ENCODE measurements around the gene EIPR1.

DNA sequence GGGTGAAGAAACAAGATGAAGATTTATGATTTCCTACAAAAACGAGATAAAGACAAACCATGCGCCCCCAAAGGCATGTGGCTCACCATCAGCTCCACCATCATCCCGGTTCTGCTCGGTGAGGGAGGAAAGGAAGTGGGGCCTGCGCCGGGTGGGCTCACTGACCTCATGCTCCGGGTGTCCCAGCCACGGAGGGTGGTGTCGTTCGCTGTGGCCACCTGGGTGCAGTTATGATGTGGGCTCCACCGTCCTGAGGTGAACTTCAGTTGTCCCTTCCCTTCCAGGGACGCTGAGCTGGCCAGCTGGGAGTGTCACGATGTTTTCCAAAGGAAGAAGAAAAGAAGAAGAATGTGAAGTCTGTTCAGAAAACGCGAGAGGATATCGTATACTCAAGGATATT lies 180.9 kb downstream of the EIPR1 start:
- no peak for TF ChIP-seq EP300 (IDR thresholded peaks at IDR 0.05; ENCODE audit: borderline replicate concordance in 1 of 2, control insufficient read depth in 1 of 2, low read depth in 2 of 2, low read length in 2 of 2)
- TF ChIP-seq, protein P1, sequence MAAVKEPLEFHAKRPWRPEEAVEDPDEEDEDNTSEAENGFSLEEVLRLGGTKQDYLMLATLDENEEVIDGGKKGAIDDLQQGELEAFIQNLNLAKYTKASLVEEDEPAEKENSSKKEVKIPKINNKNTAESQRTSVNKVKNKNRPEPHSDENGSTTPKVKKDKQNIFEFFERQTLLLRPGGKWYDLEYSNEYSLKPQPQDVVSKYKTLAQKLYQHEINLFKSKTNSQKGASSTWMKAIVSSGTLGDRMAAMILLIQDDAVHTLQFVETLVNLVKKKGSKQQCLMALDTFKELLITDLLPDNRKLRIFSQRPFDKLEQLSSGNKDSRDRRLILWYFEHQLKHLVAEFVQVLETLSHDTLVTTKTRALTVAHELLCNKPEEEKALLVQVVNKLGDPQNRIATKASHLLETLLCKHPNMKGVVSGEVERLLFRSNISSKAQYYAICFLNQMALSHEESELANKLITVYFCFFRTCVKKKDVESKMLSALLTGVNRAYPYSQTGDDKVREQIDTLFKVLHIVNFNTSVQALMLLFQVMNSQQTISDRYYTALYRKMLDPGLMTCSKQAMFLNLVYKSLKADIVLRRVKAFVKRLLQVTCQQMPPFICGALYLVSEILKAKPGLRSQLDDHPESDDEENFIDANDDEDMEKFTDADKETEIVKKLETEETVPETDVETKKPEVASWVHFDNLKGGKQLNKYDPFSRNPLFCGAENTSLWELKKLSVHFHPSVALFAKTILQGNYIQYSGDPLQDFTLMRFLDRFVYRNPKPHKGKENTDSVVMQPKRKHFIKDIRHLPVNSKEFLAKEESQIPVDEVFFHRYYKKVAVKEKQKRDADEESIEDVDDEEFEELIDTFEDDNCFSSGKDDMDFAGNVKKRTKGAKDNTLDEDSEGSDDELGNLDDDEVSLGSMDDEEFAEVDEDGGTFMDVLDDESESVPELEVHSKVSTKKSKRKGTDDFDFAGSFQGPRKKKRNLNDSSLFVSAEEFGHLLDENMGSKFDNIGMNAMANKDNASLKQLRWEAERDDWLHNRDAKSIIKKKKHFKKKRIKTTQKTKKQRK (IDR thresholded peaks at IDR 0.05; ENCODE audit: low read depth, low read length), result no peak
- no peak for TF ChIP-seq POLR2AphosphoS5 (IDR thresholded peaks at IDR 0.05; ENCODE audit: low read length)
- TF ChIP-seq, protein P2, sequence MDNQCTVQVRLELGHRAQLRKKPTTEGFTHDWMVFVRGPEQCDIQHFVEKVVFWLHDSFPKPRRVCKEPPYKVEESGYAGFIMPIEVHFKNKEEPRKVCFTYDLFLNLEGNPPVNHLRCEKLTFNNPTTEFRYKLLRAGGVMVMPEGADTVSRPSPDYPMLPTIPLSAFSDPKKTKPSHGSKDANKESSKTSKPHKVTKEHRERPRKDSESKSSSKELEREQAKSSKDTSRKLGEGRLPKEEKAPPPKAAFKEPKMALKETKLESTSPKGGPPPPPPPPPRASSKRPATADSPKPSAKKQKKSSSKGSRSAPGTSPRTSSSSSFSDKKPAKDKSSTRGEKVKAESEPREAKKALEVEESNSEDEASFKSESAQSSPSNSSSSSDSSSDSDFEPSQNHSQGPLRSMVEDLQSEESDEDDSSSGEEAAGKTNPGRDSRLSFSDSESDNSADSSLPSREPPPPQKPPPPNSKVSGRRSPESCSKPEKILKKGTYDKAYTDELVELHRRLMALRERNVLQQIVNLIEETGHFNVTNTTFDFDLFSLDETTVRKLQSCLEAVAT (IDR thresholded peaks at IDR 0.05), result no peak
- no peak for TF ChIP-seq POLR2A (IDR thresholded peaks at IDR 0.05; ENCODE audit: low read depth, low read length)
- TF ChIP-seq HDGF (IDR thresholded peaks at IDR 0.05), result no peak
- TF ChIP-seq CBX5 (IDR thresholded peaks at IDR 0.05; ENCODE audit: low read depth), result no peak
